Heart left ventricle (tissue), 16 donors: ENCODE results near the gene SH3PXD2A. TPM values are rescaled to one million over a fixed set of nuclear protein-coding genes. Genes with fewer than 3 reads are reported as not detected.

Experiments used
- ATAC-seq, 4 donors: fragments of 200-7000 bp; cut with Tn5 transposase; one replicate each; pipeline ENCODE4 v1.9.1; 2020 to 2022; ENCODE audit warnings: moderate library complexity in 4 of 4, mild to moderate bottlenecking in 3 of 4, moderate number of reproducible peaks in 1 of 4
- DNase-seq, 5 donors: peaks; one replicate each; pipeline ENCODE4 v3.0.0-alpha.2; 2020
- H3K27ac ChIP-seq, 12 donors: fragments of 200-600 bp; sonication (generic) in 4 of 12; one replicate each; pipeline versions ENCODE4 v1.5.0 to v1.8.0; 2016 to 2022; ENCODE audit warnings: mild to moderate bottlenecking in 2 of 12
- H3K27me3 ChIP-seq, 9 donors: fragments of 200-600 bp; sonication (generic) in 2 of 9; one replicate each; pipeline versions ENCODE4 v1.5.1 to v1.8.0; 2016 to 2022; ENCODE audit warnings: mild to moderate bottlenecking in 3 of 9
- H3K36me3 ChIP-seq, 9 donors: fragments of 200-600 bp; sonication (generic) in 2 of 9; one replicate each; pipeline versions ENCODE4 v1.5.0 to v1.8.0; 2018 to 2022; ENCODE audit warnings: mild to moderate bottlenecking in 2 of 9
- H3K4me1 ChIP-seq, 12 donors: fragments of 200-600 bp; sonication (generic) in 4 of 12; one replicate each; pipeline versions ENCODE4 v1.5.0 to v1.8.0; 2016 to 2022; ENCODE audit warnings: mild to moderate bottlenecking in 3 of 12
- H3K4me3 ChIP-seq, 12 donors: fragments of 200-600 bp; sonication (generic) in 4 of 12; one replicate each; pipeline versions ENCODE4 v1.5.0 to v1.8.0; 2017 to 2022; ENCODE audit warnings: mild to moderate bottlenecking in 9 of 12, moderate library complexity in 4 of 12
- H3K9me3 ChIP-seq, 12 donors: fragments of 200-600 bp; sonication (generic) in 4 of 12; one replicate each; pipeline versions ENCODE4 v1.5.0 to v1.8.0; 2016 to 2022; ENCODE audit warnings: mild to moderate bottlenecking in 1 of 12
- POLR2A ChIP-seq, 2 donors: fragments of 450-650 bp; IDR thresholded peaks; one replicate each; pipeline ENCODE4 v1.6.1; 2017; ENCODE audit warnings: antibody characterized with exemption in 2 of 2, mild to moderate bottlenecking in 2 of 2, moderate library complexity in 2 of 2
- WGBS, 4 donors: extraction: QIAGEN DNeasy Blood & Tissue Kit in 2 of 4; methylation state at CpG; one replicate each; pipeline versions ENCODE4 v1.1.5 to v1.1.7; 2013 to 2018; 5-methylcytosine and 5-hydroxymethylcytosine counted together
- intact Hi-C, 10 donors: fragments of 100-400 bp; cut with DNase I; formaldehyde crosslinking; loops; one replicate each; pipeline versions ENCODE4 v1.11.1 to v1.14.2; 2022
- polyA plus RNA-seq, 2 donors: library from polyadenylated mRNA; stranded (reverse); fragments of 200-250 nt; gene quantifications; one replicate each; pipeline ENCODE4 v1.2.3, GENCODE V29; 2013
- total RNA-seq, 9 donors: library from RNA; depleted of rRNA in 2 of 9; stranded (reverse); fragments of >200 nt in 2 of 9; fragmentation: NEBNext Ultra II Directional in 3 of 9; extraction: Animal tissue kit (Norgen Biotek cat#: 25700) in 3 of 9; gene quantifications; one replicate each; pipeline versions ENCODE4 v1.1.0 to v1.2.4, GENCODE V29; 2016 to 2023
- TF ChIP-seq, protein P1 (sequence below), 12 donors: fragments of 200-600 bp; sonication (generic) in 4 of 12; IDR thresholded peaks; one replicate each; pipeline versions ENCODE4 v1.5.0 to v1.8.0; 2018 to 2022; ENCODE audit warnings: antibody characterized with exemption in 12 of 12, mild to moderate bottlenecking in 5 of 12
- donor health status: ischemic (EF 13 %, LVEDD 7.1; RV severe dilation, severe dysfunction).
- donor health status: healthy with polysubstance abuse.
- donor health status: DM: no; HTN: yes; CAD: no.
- donor health status: DM: no; HTN: no; CAD: no.
- donor health status: ischemic (EF 25% LVEDD 6.9; RV normal size, moderate dysfunction).
- donor health status: ischemic (EF 25% LVEDD 5.7; RV mildly dilated, moderate dysfunction).
- donor health status: healthy.
- donor health status: DM: yes; HTN: yes; CAD: no.
- donor health status: ischemic (EF 35%, LVEDD 5.7; RV mildly dilated, moderate dysfunction).
- donor health status: nonischemic (EF 11% LVEDD 7.7; RV severe dilation, severe dysfunction).
- donor health status: DM: yes; HTN: yes; CAD: no.
- donor health status: PGD.
- donor health status: ischemic (EF 29% LVEDD 5.4; RV normal size, mild dysfunction).
- donor health status: nonischemic (EF 23%, LVEDD 6.1; RV moderate dilation, normal function).

SH3PXD2A gene
- total and polyA plus RNA-seq, 11 donors: 11.8 to 43.4 (median 31.1) TPM

DNA sequence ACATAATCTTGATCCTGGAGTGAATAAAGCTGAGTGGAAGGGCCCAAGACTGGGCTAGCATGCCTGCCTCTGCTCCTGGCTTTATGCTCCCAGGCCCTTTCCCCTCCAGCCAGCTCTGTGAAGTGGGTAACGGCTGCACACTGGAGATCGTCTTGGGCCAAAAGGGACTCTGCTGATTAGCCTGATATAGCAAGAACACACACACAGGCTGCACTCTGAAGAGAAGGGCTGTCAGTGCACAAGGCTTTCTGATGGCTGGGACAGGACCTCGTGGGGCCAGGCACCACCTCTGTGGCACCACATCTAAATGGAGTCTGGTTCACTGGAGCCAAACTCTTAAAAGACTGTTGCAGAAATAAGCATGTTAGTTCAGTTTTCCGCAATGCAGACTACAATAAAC lies 200.5 kb downstream of the SH3PXD2A start:
- ATAC-seq (no peak), DNase-seq (no peak)
- peaks cover 0 to 33% (median 4%) of the 10 kb centered on the region in 9 donors for H3K36me3 ChIP-seq
- H3K9me3 ChIP-seq: peaks cover 0 to 9% (median 0%) of the 10 kb centered on the region in 12 donors
- TF ChIP-seq, protein P1, sequence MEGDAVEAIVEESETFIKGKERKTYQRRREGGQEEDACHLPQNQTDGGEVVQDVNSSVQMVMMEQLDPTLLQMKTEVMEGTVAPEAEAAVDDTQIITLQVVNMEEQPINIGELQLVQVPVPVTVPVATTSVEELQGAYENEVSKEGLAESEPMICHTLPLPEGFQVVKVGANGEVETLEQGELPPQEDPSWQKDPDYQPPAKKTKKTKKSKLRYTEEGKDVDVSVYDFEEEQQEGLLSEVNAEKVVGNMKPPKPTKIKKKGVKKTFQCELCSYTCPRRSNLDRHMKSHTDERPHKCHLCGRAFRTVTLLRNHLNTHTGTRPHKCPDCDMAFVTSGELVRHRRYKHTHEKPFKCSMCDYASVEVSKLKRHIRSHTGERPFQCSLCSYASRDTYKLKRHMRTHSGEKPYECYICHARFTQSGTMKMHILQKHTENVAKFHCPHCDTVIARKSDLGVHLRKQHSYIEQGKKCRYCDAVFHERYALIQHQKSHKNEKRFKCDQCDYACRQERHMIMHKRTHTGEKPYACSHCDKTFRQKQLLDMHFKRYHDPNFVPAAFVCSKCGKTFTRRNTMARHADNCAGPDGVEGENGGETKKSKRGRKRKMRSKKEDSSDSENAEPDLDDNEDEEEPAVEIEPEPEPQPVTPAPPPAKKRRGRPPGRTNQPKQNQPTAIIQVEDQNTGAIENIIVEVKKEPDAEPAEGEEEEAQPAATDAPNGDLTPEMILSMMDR (IDR thresholded peaks at IDR 0.05): no peak
- no peak for TF ChIP-seq POLR2A (IDR thresholded peaks at IDR 0.05)
- H3K27ac ChIP-seq: no peak overlapping the region
- peaks cover 0 to 56% (median 40%) of the 10 kb centered on the region in 12 donors for H3K4me1 ChIP-seq
- 54 to 66% (median 60%) methylated on average over 4 of the region's 4 CpGs for WGBS, 4 donors
- no peaks in the 10 kb centered on the region for H3K27me3 ChIP-seq
- intact Hi-C loops: loop anchor here in 1 of 10 donors (5.0 kb wide), 1 partner anchor 38 kb away; no protein-coding TSS in a partner anchor
- H3K4me3 ChIP-seq: no peak overlapping the region

DNA sequence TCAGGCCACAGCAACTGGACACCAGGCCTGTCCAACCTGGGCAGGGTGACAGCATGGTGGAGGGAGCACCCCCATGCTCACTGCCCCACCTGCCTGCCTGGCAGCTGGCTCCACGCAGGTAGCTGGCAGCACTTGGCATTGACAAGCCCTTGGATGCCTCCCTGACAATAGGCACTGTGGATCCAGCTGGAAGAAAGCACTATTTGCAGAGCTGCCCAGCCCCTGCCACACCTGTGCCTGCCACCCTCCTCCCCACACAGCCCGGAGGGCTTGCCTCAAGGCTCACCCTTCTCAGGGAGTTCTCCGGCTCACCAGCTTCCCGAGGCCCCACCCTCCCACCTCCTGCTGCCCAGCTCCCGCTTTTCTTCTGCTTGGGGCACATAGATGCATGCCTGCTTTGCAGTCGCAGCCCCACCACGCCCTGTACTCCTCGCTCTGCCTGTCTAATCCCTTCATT lies 201.8 kb downstream of the SH3PXD2A start:
- 84 to 97% (median 89%) methylated on average over 8 of the region's 8 CpGs for WGBS, 4 donors
- H3K27ac ChIP-seq: peak overlapping the region in 4 of 12 donors; percentile 11 to 81 (median 68)
- H3K4me1 ChIP-seq: peaks cover 5 to 62% (median 48%) of the 10 kb centered on the region in 12 donors

DNA sequence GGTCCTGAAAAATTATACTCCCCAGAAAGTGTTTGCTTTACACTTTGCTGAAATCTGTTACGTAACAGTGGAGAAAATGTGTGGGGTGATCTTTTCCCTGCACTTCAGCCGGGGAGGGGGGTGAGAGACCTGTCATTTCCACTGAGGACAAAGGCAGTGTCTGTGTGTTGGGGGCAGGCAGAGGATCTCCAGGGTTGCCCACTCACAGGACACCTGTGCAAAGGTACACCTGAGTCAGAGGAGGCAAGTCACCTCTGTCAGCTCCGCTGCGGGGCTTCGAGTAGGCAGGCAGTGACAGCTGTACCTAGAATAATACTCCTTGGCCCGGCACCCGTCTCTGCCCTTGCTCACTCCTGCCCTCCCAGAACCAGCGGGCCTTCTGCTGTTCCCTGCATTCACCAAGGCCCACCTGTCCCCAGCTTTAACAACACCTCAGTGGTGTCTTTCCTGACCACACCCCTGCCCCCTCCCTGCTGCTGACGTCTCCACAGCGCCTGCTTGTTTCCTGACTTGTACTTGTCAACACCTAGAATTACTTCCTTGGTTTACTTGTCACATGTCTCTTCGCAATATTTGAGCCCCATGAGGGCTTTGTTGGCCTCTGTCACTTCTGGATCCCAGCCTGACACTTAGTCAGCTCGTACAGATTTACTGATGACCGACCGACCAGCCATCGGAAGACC lies 202.6 kb downstream of the SH3PXD2A start:
- peaks cover 0 to 8% (median 0%) of the 10 kb centered on the region in 12 donors for H3K9me3 ChIP-seq
- 48 to 62% (median 49%) methylated on average over 14 to 15 of the region's 15 CpGs for WGBS, 4 donors
- H3K4me3 ChIP-seq: no peak overlapping the region
- peaks cover 5 to 70% (median 52%) of the 10 kb centered on the region in 12 donors for H3K4me1 ChIP-seq
- DNase-seq (no peak), ATAC-seq (peak in 3 of 4 donors; percentile 3 to 57 (median 26))
- TF ChIP-seq, protein P1 (IDR thresholded peaks at IDR 0.05): no peak
- no peak for TF ChIP-seq POLR2A (IDR thresholded peaks at IDR 0.05)
- H3K27me3 ChIP-seq: no peaks in the 10 kb centered on the region
- H3K27ac ChIP-seq: peak overlapping the region in 9 of 12 donors; percentile 11 to 81 (median 61)
- intact Hi-C loops: no loop called here
- peaks cover 0 to 17% (median 0%) of the 10 kb centered on the region in 9 donors for H3K36me3 ChIP-seq

More for the DNA sequence above, 201.8 kb downstream of the SH3PXD2A start:
- DNase-seq: no peak
- Histone ChIP-seq H3K27me3 (no peaks in the 10 kb centered on the region), H3K9me3 (peaks cover 0 to 9% (median 0%) of the 10 kb centered on the region in 12 donors), H3K4me3 (no peak overlapping the region), H3K36me3 (peaks cover 0 to 26% (median 4%) of the 10 kb centered on the region in 9 donors)
- no peak for ATAC-seq
- TF ChIP-seq, protein P1 (IDR thresholded peaks at IDR 0.05): no peak
- no peak for TF ChIP-seq POLR2A (IDR thresholded peaks at IDR 0.05)
- intact Hi-C loops: no loop called here

GRCh38 chr10:103651783-103652476 lies 203.4 kb downstream of the SH3PXD2A start:
- no peaks in the 10 kb centered on the region for H3K27me3 ChIP-seq
- intact Hi-C loops: no loop called here
- ATAC-seq (peak; percentile 81 to 89 (median 83)), DNase-seq (peak in 4 of 5 donors; percentile 59 to 86 (median 73))
- H3K27ac ChIP-seq: peak overlapping the region; percentile 6 to 81 (median 58)
- no peak overlapping the region for H3K4me3 ChIP-seq
- peaks cover 5 to 75% (median 52%) of the 10 kb centered on the region in 12 donors for H3K4me1 ChIP-seq
- no peak for TF ChIP-seq POLR2A (IDR thresholded peaks at IDR 0.05)
- TF ChIP-seq, protein P1 (IDR thresholded peaks at IDR 0.05): no peak
- WGBS, 4 donors: 39 to 47% (median 41%) methylated on average over 9 to 10 of the region's 10 CpGs
- peaks cover 0 to 14% (median 0%) of the 10 kb centered on the region in 9 donors for H3K36me3 ChIP-seq
- H3K9me3 ChIP-seq: no peaks in the 10 kb centered on the region
